GM21526 (cell line): Measurements from ENCODE around the gene PCDH15.
"Not testable (repeated sequence)": the region's sequence is repeated elsewhere in the genome, so short reads cannot be mapped to it uniquely, and the experiment has no call there.

Source experiments
- ATAC-seq: cut with Tn5 transposase; IDR thresholded peaks from one replicate; pipeline ENCODE4 v1.9.1; 2021; ENCODE audit warnings: moderate library complexity; ENCODE audit not compliant: unreplicated experiment, low FRiP score

Gene PCDH15

DNA sequence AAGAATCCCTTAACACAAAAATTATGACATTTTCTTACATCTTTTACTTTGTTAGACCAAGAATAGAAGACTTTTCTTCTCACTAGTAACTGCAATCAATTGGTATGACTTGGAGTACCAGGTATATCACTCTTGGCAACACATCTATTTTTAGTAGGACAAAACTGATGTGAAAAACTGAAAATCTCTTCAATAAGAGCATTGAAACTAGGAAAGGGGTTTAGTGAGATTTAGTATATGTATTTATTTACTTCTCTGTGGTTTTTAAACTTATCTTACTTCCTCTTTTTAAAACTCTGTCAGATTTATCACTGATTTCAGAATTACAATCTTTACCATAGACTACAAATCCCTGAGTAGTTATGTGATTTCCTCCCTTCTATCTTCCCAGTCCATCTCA, 366.2 kb downstream of the PCDH15 start:
- ATAC-seq, result peak; percentile 76

DNA sequence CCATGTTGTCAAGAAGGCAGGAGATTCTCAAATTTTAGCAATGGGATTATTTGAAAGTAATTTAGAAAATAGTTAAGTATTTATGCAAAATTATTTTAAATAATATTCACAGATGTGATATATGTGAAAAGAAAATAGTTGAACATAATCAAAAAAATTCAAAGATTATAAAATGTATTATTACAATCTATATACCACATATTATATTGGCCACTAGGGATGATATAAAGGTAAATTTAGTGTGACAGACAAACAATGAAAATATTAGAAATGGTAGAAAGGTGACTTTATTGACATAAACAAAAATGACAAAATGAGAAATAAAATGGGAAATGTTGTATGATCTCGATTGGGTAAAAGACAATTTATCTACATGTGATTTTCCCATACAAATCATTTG, 385.5 kb downstream of the PCDH15 start:
- ATAC-seq, result no peak

DNA sequence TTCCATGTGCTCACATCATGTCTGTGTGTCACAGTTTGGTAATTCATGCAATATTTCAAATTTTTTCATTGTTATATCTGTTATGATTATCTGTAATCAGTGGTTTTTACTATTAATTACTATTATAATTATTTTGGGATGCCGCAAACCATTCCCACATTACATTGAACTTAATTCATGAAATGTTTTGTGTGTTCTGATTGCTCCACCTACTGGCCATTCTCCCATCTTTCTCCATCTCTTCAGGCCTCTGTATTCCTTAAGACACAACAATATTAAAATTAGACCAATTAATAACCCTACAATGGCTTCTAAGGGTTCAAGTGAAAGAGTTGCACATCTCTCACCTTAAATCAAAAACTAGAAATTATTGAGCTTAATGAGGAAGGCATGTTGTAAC, 398.5 kb downstream of the PCDH15 start:
- ATAC-seq, result no peak

DNA sequence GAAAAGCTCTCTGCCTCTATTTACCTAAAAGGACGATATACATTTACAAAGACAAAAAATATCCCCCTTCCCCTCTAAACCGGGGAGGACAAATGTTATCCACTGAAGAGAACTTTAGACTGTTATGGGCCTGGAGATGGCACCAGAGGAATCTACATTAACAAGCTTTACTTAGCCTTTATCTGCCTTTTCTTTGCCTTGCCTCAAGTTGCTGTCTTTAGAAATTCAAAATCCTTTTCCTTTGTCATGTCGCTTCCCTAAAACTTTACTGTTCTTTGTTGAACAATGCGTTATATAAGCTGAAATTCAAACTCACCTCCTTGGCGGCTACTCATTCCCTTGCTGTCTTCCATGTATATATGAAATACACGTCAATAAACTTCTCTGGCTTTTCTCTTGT, 405.0 kb downstream of the PCDH15 start:
- no peak for ATAC-seq

DNA sequence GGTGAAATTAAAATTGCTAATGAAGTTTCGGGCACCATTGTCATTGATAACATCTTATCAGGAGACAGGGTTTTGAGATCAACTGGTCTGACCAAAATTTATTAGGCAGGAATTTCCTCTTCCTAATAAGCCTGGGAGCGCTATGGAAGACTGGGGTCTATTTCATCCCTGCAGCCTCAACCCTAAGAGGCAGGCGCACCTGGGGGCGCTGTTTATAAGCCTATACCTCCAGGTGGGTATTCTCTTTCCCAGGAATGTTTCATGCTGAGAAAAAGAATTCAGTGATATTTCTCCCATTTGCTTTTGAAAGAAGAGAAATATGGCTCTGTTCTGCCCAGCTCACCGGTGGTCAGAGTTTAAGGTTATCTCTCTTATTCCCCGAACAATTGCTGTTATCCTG, 406.4 kb downstream of the PCDH15 start:
- ATAC-seq, result not testable (repeated sequence)

GRCh38 chr10:54372179-54372578, 428.9 kb downstream of the PCDH15 start:
- no peak for ATAC-seq

DNA sequence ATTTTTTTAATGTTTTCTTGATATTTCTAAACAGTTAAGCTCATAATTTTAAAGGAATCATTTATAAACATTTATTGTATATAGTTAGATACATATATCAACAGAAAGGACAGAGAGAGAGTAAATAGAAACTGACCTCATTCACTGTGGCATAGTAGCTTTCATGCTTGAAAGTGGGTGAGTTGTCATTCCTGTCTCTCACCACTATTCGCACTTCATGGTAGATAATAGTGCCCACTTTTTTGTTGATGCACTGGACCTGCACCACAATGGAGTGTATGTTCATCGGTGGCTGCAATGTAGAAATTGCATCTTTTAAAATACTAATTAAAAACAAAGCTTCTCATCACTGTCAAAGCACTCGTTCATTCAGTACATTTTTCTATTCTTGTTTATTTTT, 432.0 kb downstream of the PCDH15 start:
- ATAC-seq, result no peak

- no peak for ATAC-seq
Measured at GRCh38 chr10:54363390-54363789, 437.6 kb downstream of the PCDH15 start.

GRCh38 chr10:54342058-54342457, 459.0 kb downstream of the PCDH15 start:
- no peak for ATAC-seq

DNA sequence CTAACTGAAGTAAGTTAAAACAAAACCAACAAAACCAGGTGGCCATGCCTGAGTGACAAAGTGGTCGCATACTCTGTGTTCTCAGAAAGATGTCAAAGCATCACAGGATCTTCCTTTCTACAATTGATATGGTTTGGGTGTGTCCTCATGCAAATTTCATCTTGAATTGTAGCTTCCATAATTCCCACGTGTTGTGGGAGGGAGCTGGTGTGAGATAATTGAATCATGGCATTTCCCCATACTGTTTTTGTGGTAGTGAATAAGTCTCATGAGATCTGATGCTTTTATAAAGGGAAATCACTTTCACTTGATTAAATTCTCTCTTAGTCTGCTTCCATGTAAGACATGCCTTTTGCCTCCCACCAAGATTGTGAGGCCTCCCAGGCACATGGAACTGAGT, 465.7 kb downstream of the PCDH15 start:
- no peak for ATAC-seq

DNA sequence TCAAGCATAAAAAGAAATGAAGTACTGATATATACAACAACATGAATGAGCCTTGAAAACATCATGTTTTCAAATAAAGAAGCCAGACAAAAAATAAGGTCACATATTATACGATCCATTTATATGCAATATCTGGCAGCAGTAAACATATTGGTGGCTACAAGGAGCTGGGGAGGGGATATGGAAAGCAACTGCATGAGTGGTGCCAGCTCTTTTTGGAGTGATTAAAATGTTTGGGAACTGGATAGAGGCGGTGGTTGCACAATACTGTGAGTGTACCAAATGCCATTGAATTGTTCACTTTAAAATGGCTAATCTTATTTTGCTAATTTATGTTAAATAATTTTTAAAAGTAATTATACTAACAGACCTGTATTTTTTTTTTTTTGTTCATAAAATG, 481.7 kb downstream of the PCDH15 start:
- no peak for ATAC-seq

DNA sequence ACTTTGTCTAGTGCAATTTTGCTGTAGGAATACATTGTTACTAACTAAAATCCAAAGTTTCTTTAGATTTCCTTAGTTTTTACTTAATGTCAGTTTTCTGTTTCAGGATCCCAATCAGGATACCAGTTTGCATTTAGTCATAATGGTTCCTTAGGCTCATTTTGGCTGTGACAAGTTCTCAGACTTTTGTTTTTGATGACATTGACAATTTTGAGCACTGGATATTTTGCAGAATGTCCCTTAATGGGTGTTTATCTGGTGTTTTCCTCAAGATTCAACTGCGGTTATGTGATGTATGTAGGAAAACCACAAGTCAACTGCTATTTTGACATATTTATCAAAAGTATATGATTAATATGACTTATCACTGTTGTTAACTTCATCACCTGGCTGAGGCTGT, 482.6 kb downstream of the PCDH15 start:
- no peak for ATAC-seq

DNA sequence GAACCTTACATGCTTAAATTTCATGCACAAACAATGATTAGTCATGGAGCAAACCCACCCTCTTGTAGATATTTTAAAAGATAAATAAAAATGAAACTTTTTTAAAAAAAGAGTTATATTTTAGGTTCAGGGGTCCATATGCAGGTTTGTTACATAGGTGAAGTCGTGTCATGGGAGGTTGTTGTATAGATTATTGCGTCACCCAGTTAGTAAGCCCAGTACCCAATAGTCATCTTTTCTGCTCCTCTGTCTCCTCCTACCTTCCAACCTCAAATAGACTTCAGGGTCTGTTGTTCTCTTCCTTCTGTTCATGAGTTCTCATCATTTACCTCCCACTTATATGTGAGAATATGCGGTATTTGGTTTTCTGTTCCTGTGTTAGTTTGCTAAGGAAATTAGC, 486.6 kb downstream of the PCDH15 start:
- ATAC-seq, result no peak

GRCh38 chr10:54284526-54285193, 516.4 kb downstream of the PCDH15 start:
- no peak for ATAC-seq

DNA sequence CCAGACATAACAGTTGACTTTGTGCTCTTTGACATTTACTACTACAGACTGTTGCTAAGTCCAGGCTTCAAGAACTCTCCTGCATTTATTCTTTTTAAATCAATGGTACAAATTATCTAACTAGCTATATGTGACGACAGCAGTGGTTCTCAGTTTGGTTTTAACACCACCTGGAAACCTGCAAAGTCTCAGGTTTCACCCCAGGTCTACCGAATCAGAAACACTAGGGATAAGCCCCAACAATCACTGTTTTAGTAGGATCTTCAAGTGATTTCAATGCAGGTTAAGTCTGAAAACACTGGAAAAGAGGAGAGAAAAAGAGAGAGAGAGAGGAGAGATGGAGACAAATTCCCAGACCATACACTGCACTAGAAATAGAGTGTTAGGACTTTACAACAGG, 519.0 kb downstream of the PCDH15 start:
- ATAC-seq, result no peak

- ATAC-seq, result no peak
Measured at GRCh38 chr10:54266395-54266794, 534.6 kb downstream of the PCDH15 start.

DNA sequence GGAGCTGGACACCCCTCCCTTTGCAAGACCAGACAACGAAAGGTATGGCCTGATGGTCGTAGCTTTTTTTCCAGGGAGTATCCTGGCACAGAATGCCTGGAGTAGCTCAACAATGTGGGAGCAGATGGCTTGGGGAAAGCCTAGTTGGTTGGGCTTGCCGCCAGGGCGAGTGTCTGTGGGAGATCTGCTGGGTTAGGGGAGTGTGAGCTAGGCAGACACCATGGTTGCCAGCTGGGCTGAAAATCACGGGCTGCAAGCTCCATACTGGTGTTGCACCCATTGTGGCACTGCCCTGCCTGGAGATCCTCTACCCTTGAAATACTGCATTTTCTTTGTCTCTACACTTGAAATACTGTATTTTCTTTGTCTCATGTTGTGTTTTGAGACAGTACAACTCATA, 538.3 kb downstream of the PCDH15 start:
- no peak for ATAC-seq

- no peak for ATAC-seq
Measured at GRCh38 chr10:54259104-54259503, 541.9 kb downstream of the PCDH15 start.

GRCh38 chr10:54234832-54235231, 566.2 kb downstream of the PCDH15 start:
- no peak for ATAC-seq

DNA sequence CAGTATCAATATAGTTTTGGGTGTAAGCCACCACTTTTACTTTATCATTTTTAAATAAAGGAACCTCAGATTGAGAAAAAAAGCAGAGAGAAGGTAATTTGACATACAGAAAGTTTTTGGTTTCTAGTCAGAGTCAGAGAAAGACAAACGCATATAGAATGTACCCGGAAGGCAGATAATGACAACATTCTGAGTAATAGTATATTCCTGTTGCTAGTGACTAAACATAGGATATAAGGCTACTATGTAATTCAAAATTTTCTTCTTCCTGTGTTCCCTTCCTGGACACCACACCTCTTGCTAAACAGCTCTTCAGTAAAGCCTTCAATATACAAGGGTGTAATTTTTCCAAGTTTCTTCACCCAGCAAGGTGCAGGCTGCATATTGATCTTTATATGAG, 597.6 kb downstream of the PCDH15 start:
- no peak for ATAC-seq

DNA sequence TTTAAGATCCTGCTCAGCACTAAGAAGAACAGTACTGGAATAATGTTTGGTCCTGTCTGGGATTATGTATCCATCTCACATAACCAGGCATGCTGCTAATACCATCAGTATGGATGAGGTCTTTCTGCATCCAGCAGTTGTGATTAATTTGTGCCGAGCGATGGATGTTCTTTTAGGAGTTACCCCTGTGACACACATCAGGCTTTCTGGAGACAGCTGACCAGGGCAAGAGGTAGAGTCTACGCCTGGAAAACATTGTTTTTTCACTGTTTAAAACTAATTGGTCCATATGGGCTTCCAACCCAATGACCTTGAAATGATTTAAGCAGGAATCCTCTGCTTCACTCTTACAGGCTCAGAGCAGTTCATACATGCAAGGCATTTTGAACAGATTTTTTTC, 603.0 kb downstream of the PCDH15 start:
- no peak for ATAC-seq

GRCh38 chr10:54194806-54195205, 606.2 kb downstream of the PCDH15 start:
- ATAC-seq, result no peak

DNA sequence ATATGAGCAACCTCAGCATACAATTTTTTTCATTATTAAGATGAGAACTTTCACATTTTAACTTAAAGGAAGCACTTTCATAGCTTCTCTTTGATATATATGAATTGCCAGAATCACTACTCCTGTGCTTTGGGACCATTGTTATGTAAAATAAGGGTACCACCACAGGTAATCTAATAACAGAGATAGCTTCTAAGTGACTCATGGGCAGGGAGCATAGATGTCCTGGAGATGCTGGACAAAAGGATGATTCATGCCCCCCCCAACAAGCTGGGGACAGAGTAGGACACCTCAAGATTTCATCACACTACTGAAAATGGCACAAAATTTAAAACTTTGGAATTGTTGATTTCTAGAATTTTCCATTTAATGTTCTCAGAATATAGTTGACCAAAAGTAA, 641.1 kb downstream of the PCDH15 start:
- no peak for ATAC-seq
